HG03108 (cell line): Measurements from ENCODE around the gene TTC33.

Experiments used
- ATAC-seq: cut with Tn5 transposase; IDR thresholded peaks from one replicate; pipeline ENCODE4 v1.9.1; 2021; ENCODE audit warnings: moderate library complexity; ENCODE audit not compliant: unreplicated experiment

The TTC33 gene

GRCh38 chr5:40615586-40616170, 140.1 kb downstream of the TTC33 start:
- no peak for ATAC-seq

GRCh38 chr5:40614923-40615585, 140.7 kb downstream of the TTC33 start:
- ATAC-seq, result no peak

- ATAC-seq, result no peak
Observed at GRCh38 chr5:40614466-40614865, 141.3 kb downstream of the TTC33 start.

DNA sequence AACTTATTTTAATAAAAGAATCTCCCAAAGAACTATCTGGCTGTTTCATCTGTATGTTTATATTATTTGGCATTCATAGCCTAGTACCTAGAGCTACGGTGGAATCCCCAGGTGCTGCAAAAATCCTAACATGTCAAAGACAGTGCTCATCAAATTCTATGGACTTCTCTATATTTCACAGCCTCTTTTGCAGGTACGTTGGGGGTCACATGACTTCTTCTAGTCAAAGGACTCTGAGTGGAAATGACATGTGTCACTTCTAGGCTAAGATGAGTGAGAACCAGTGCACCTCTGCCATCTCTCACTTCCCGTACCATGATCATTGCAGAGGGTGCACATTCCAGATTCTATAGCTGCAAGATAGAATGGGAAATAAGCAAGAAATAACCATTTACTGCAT, 148.6 kb downstream of the TTC33 start:
- ATAC-seq, result no peak

- ATAC-seq, result no peak
Observed at GRCh38 chr5:40606077-40606765, 149.5 kb downstream of the TTC33 start.

- no peak for ATAC-seq
Observed at GRCh38 chr5:40605295-40605958, 150.3 kb downstream of the TTC33 start.

- no peak for ATAC-seq
Observed at GRCh38 chr5:40603378-40603777, 152.4 kb downstream of the TTC33 start.

- no peak for ATAC-seq
Observed at GRCh38 chr5:40601198-40601868, 154.4 kb downstream of the TTC33 start.

- no peak for ATAC-seq
Observed at GRCh38 chr5:40600383-40600782, 155.4 kb downstream of the TTC33 start.

- ATAC-seq, result no peak
Observed at GRCh38 chr5:40599676-40600075, 156.1 kb downstream of the TTC33 start.

DNA sequence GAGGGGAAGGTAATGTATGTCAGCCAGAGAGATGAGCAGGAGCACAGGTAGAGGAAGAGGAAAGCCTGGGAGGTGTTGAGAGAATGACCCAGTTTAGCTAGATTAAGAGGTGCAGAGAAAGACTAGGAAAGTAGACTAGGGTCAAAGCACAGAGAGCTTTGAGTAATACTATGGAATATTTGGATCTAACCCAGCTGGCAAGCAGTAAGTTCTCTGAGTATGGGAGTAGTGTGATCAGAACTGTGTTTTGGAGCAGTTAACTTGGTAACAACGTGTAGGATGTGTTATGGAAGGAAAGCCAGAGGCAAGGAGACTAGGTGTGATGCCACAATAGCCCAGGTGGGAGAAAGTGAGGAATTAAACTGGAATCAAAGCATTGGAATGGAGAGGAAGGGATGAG, 160.9 kb downstream of the TTC33 start:
- ATAC-seq, result no peak

- peak; percentile 87 for ATAC-seq
Observed at GRCh38 chr5:40591727-40592396, 163.9 kb downstream of the TTC33 start.

DNA sequence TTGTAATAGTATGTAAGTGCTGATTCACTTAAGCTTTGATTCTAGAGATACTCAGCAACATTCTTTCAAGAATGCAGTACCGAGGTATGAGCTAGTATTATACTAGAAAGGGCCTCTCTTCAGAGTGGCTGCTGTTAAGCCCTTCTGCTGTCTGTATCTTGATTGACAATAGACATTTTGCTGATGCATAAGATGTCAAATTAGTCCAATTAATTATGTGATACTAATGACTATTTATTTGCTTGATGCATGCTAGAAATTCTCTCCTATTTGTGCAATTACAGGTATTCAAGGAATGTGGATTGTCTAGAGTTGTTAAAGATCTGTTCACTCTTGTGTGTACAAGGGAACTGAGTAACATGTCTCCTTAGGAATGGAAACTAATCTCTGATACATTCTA, 168.4 kb downstream of the TTC33 start:
- ATAC-seq, result no peak

DNA sequence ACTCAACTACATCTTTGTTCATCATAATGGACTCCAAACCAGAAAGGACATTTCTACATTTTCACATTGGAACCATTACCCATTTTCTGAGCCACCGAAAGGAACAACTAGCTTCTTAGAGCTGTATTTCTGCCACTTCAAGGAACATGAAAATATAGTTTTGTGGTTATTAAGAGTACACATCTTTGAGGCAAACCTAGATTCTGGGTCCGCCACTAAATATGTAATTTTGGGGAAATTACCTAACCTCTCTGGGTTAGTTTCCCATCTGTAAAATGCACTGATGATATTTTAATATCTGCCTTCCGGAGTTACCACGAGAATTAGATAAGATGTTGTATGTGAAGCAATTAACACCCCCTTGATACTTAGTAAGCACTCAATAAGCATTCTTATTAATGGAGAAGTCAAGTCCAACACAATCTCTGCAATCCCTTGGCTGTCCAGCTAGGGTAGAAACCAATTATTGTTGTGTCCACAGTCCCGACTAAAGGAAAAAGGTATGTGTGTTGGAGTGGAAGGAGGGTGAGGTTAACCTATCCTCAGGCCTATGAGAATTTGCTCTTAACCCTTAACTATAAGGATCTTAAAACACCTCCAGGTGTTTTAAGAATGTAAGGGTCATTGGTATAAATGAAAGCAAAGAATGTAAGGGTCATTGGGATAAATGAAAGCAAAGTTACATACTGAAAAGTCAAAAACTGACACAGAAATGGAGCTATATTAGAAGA, 170.1 kb downstream of the TTC33 start:
- ATAC-seq, result no peak

GRCh38 chr5:40584054-40584453, 171.7 kb downstream of the TTC33 start:
- ATAC-seq, result no peak

DNA sequence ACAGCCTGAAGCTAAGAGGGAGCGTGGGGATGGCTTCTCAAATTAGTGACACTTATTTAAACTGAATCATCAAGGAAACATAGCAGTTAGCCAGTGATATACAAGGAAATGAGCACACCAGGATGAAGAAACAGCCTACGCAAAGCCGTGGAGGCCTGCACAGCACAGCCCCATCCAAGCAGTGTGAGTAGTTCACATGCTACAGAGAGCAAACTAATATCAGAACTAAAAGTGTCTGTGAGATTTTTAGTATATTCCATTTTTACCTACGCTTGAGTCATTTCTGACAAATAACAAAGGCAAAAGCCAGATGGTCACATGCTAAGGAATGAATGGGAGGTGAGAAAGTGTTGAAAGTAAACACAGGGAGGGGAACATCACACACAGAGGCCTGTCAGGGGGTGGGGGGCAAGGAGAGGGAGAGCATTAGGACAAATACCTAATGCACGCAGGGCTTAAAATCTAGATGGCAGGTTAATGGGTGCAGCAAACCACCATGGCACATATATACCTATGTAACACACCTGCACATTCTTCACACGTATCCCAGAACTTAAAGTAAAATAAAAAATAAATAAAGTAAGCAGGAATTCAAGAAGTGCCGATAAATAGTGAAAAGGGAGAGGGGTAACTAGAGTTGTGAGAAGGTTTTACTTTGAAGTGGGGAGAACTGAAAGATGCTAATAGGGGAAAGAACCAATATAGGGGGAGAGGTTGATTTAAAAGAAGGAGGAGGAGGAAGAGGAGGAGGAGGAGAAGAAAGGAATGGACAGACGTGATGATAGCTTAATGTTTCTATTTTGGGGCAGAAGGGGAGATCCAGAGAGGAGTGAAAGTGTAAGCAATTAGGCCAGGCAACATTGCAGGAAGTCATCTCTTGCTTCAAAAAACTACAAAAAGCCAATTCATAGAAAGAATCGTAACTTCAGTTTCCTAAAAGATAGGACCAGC, 177.0 kb downstream of the TTC33 start:
- ATAC-seq, result peak; percentile 89

GRCh38 chr5:40577718-40578117, 178.0 kb downstream of the TTC33 start:
- no peak for ATAC-seq

DNA sequence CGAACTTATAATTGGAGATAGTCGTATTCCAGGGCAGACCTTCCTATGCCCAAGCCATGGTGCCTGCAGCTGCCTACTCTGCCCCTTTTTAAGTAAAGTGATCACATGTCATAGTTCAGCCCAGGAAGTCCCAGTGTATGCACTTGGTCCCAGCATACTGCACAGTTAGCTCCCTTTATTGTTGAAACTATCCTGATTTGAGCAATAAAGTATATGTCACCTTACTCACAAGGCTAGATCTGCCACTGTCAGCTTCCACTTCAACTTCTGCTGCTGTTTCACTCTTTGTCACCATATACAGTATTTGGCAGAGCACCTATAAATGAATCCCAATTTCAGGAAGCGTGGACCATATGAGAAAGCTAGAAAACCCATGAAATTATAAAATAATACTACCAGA, 179.8 kb downstream of the TTC33 start:
- no peak for ATAC-seq

DNA sequence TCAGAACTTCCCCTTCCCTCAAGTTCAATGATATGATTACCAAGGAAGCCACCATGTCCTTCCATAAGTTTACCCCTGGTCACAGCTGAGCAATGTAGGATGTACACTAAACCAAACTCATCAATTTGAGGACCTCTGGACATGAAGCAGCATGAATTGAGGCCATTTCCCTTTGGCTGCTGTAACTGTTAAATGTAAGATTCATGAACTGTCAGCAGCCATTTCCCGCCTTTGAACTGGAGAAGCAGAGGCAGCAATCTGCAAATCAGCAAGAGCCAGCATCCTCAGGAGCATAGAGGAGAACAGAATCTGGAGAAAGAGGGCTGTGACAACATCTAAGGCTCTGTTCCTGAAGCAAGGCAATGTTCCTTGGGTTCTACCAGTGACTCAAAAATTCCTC, 180.3 kb downstream of the TTC33 start:
- ATAC-seq, result no peak
